A673 (cell line): ENCODE results near the gene FRAS1. TPM values are rescaled to one million over a fixed set of nuclear protein-coding genes. Genes with fewer than 3 reads are reported as not detected.

ENCODE experiments used
- BruUV-seq: library from RNA; stranded (reverse); fragments of 400-500 nt; replicated peaks from 2 replicates; lab custom pipeline; 2021; lab: Mats Ljungman, UMichigan
- CTCF ChIA-PET: fragments of 300-600 bp; sonication (Branson Sonifier 250); formaldehyde crosslinking; loops from one replicate; lab custom pipeline; 2022; ENCODE audit warnings: antibody characterized with exemption; lab: Charles Lee
- POLR2A ChIA-PET: fragments of 300-600 bp; sonication (Branson Sonifier 250); formaldehyde crosslinking; loops from one replicate; lab custom pipeline; 2022; ENCODE audit warnings: antibody characterized with exemption; ENCODE audit not compliant: low non-redundant PET; lab: Charles Lee
- DNase-seq: peaks from one replicate; pipeline ENCODE4 v3.0.0-alpha.2; 2015; ENCODE audit warnings: low spot score
- H3K27ac ChIP-seq: fragments of 200-600 bp; sonication (generic); 2 replicates; pipeline ENCODE4 v1.5.1; 2016; ENCODE audit warnings: mixed run types, low read depth, mild to moderate bottlenecking, mixed read lengths, antibody characterized with exemption, low read length; ENCODE audit not compliant: poor library complexity, severe bottlenecking
- H3K27me3 ChIP-seq: fragments of 200-600 bp; sonication (generic); replicated peaks from 2 replicates; pipeline ENCODE4 v1.6.1; 2017; ENCODE audit warnings: mixed run types, low read depth, mild to moderate bottlenecking, mixed read lengths, antibody characterized with exemption, low read length; ENCODE audit not compliant: insufficient read depth, poor library complexity
- H3K36me3 ChIP-seq: fragments of 200-600 bp; sonication (generic); 2 replicates; pipeline ENCODE4 v1.6.1; 2016; ENCODE audit warnings: mixed run types, mild to moderate bottlenecking, mixed read lengths, antibody characterized with exemption, low read length; ENCODE audit not compliant: insufficient read depth, poor library complexity, severe bottlenecking
- H3K4me1 ChIP-seq: fragments of 200-600 bp; sonication (generic); 2 replicates; pipeline ENCODE4 v1.6.1; 2017; ENCODE audit warnings: mixed run types, mild to moderate bottlenecking, mixed read lengths, antibody characterized with exemption, low read length; ENCODE audit not compliant: insufficient read depth, poor library complexity, severe bottlenecking
- H3K4me3 ChIP-seq: fragments of 200-600 bp; sonication (generic); 2 replicates; pipeline ENCODE4 v1.5.1; 2016; ENCODE audit warnings: low read depth, mixed run types, mild to moderate bottlenecking, mixed read lengths, low read length; ENCODE audit not compliant: poor library complexity, severe bottlenecking
- H3K9me3 ChIP-seq: fragments of 200-600 bp; sonication (generic); 2 replicates; pipeline ENCODE4 v1.6.1; 2016; ENCODE audit warnings: mixed run types, low read depth, mild to moderate bottlenecking, mixed read lengths, antibody characterized with exemption, low read length; ENCODE audit not compliant: poor library complexity, severe bottlenecking
- CTCF ChIP-seq: fragments of 300-800, 200-600 bp; sonication (generic); conservative IDR thresholded peaks from 2 replicates; pipeline ENCODE4 v1.5.1; 2017; ENCODE audit warnings: low read depth, mild to moderate bottlenecking, antibody characterized with exemption, low read length, moderate library complexity, mixed read lengths
- EZH2 ChIP-seq: fragments of 200-600 bp; sonication (generic); IDR thresholded peaks from 2 replicates; pipeline ENCODE4 v1.6.1; 2017; ENCODE audit warnings: borderline replicate concordance, low read depth, mild to moderate bottlenecking, mixed read lengths, antibody characterized with exemption, low read length; ENCODE audit not compliant: poor library complexity, severe bottlenecking
- intact Hi-C: fragments of 100-400 bp; cut with micrococcal nuclease; formaldehyde crosslinking; loops from one replicate; pipeline ENCODE4 v1.10.0; 2022; ENCODE audit not compliant: unreplicated experiment
- total RNA-seq: library from RNA; stranded (reverse); gene quantifications from 2 replicates; pipeline ENCODE4 v1.2.3, GENCODE V29; 2021

FRAS1 gene
- total RNA-seq, 1 experiment from 2014 or later = 0.06 TPM

DNA sequence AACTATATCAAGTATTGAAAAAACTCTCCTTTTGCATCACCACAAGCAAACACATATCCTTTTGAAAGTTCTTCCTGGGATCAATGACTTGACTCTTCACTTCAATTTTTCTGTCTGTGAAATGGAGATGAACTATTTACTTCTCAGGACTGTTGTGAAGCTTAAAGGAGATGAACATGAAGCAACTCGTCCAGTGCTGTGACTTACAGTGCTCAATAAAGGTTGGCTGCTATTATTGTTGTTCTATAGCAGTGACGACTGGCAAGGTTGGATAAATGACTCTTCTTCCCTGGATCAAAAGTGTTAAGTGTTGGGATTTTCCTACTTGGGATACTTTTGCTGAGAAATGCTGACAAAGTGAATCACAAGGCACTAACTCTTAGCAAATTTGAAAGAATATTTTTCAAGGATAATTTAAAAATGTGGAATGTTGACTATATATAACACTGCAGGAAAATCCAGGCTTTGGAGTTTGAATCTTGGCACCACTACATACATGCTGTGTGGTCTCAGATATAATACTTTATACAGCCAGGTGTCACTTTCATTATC is 13.7 kb downstream of the FRAS1 start:
- no peaks in the 10 kb centered on the region for H3K4me1 ChIP-seq
- intact Hi-C loops = no loop called here

DNA sequence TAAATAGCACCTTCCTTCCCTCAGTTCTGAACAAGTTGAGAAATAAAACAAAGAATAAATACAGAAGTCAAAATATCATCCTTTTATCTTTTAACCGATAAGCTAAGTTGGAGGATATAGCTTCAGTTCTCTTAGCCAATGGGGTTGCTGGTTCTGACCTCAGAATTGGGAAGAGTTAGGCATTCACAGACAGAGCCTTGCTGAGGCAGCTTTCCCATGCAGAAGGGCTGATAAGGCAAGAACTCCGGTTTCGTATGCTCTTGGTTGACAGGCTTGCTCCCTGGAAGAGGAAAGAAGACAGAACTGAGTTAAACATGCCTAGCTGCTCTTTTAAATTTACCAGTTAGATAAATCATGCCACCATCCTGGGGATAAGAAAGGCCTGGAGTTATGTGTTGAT is 17.6 kb downstream of the FRAS1 start:
- H3K27ac ChIP-seq = no peak overlapping the region
- peaks cover 19% of the 10 kb centered on the region for H3K27me3 ChIP-seq
- no peaks in the 10 kb centered on the region for H3K36me3 ChIP-seq
- BruUV-seq = no TSS peak
- no peak overlapping the region for H3K4me3 ChIP-seq
- intact Hi-C loops = no loop called here
- TF ChIP-seq CTCF (no peak), EZH2 (no peak)
- no peak for DNase-seq
- ChIA-PET CTCF (no interaction called here), POLR2A (no interaction called here)
- H3K9me3 ChIP-seq = no peaks in the 10 kb centered on the region
- H3K4me1 ChIP-seq = no peaks in the 10 kb centered on the region

More for the DNA sequence above, 13.7 kb downstream of the FRAS1 start:
- TF ChIP-seq CTCF = no peak
- TF ChIP-seq EZH2 = no peak
- POLR2A ChIA-PET = no interaction called here
- BruUV-seq = no TSS peak
- CTCF ChIA-PET = no interaction called here
- no peak for DNase-seq
- H3K27me3 ChIP-seq = peaks cover 19% of the 10 kb centered on the region
- H3K36me3 ChIP-seq = no peaks in the 10 kb centered on the region
- H3K4me3 ChIP-seq = no peak overlapping the region
- H3K9me3 ChIP-seq = no peaks in the 10 kb centered on the region
- no peak overlapping the region for H3K27ac ChIP-seq

GRCh38 chr4:78075986-78076385 is 18.9 kb downstream of the FRAS1 start:
- intact Hi-C loops = no loop called here
- POLR2A ChIA-PET = no interaction called here
- Histone ChIP-seq H3K27me3 (peaks cover 19% of the 10 kb centered on the region), H3K4me3 (no peak overlapping the region), H3K27ac (no peak overlapping the region), H3K4me1 (no peaks in the 10 kb centered on the region), H3K9me3 (no peaks in the 10 kb centered on the region), H3K36me3 (no peaks in the 10 kb centered on the region)
- CTCF ChIA-PET = no interaction called here
- TF ChIP-seq CTCF (no peak), EZH2 (no peak)
- BruUV-seq = no TSS peak
- no peak for DNase-seq
